ENCODE results near the gene FHOD3. TPM values are rescaled to one million over a fixed set of nuclear protein-coding genes. Genes with fewer than 3 reads are reported as not detected.

The FHOD3 gene
- total and polyA plus RNA-seq, 9 of the 15 experiments (the other 6 are each of a cell fraction or from before 2014, with no cell fraction given), result 0.11 TPM; not detected in 8

DNA sequence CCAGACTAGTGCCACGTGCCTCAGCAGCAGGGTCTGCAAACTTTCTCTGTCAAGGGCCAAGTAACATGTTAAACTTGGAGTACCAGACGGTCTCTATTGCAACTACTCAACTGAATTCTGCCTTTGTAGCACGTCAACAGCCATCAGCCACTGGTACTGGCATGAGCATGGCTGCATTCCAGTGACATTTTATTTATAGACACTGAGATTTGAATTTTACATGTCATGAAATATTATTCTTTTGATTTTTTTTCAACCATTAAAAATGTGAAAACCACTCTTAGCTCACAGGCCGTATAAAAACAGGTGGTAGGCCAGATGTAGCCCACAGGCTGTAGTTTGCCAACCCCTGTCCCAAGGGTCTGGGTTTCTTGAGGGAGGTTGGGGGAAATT, 331.6 kb downstream of the FHOD3 start:
- no peaks in the 10 kb centered on the region for H3K79me2 ChIP-seq (ENCODE audit: control insufficient read depth, insufficient read depth, low read length)
- H3K4me3 ChIP-seq, result no peak overlapping the region
- ATAC-seq (no peak), FAIRE-seq (no peak), DNase-seq (ENCODE audit: extremely low read depth in 1 of 4, low spot score in 3 of 4) (no peak)
- intact Hi-C loops (cut with micrococcal nuclease) (no loop called here), in situ Hi-C loops (cut with MboI) (no loop called here)
- no peak overlapping the region for H3K9ac ChIP-seq (ENCODE audit: insufficient read depth in 1 of 2, low read depth in 2 of 2, low read length in 2 of 2)
- H3K27ac ChIP-seq (ENCODE audit: extremely low read depth, low read depth, low read length), result no peak overlapping the region
- 0% methylated on average over 4 of the region's 4 CpGs for WGBS (ENCODE audit: insufficient coverage, low coverage, missing lambda C conversion rate)
- H3K9me3 ChIP-seq (replicated peaks; ENCODE audit: control insufficient read depth, insufficient read depth, low read depth, low read length), result no peaks in the 10 kb centered on the region
- no peaks in the 10 kb centered on the region for H3K4me1 ChIP-seq (replicated peaks in 1 of 2; ENCODE audit: control insufficient read depth in 2 of 2, insufficient read depth in 2 of 2, low read length in 2 of 2)
- CTCF ChIA-PET (ENCODE audit: low intra/inter-chr PET ratio), result no interaction called here
- H3K4me2 ChIP-seq (ENCODE audit: insufficient read depth, low read length), result no peak overlapping the region
- H3K36me3 ChIP-seq (ENCODE audit: control insufficient read depth, insufficient read depth, low read length), result no peaks in the 10 kb centered on the region
- POLR2A ChIA-PET, result no interaction called here
- H3K27me3 ChIP-seq (ENCODE audit: control insufficient read depth in 2 of 2, insufficient read depth in 2 of 2, low read length in 2 of 2), result peaks cover 0 to 7% of the 10 kb centered on the region in 2 experiments; a peak in 2 of 5 replicates
- no peak overlapping the region for H2AFZ ChIP-seq (ENCODE audit: low read depth, low read length)
- no peaks in the 10 kb centered on the region for H3K9me1 ChIP-seq (ENCODE audit: control insufficient read depth, insufficient read depth, low read length)
- no peaks in the 10 kb centered on the region for H4K20me1 ChIP-seq (replicated peaks; ENCODE audit: control insufficient read depth, insufficient read depth, low read length)
- no TSS peak for BruUV-seq (replicated peaks)
- TF ChIP-seq, protein P1, sequence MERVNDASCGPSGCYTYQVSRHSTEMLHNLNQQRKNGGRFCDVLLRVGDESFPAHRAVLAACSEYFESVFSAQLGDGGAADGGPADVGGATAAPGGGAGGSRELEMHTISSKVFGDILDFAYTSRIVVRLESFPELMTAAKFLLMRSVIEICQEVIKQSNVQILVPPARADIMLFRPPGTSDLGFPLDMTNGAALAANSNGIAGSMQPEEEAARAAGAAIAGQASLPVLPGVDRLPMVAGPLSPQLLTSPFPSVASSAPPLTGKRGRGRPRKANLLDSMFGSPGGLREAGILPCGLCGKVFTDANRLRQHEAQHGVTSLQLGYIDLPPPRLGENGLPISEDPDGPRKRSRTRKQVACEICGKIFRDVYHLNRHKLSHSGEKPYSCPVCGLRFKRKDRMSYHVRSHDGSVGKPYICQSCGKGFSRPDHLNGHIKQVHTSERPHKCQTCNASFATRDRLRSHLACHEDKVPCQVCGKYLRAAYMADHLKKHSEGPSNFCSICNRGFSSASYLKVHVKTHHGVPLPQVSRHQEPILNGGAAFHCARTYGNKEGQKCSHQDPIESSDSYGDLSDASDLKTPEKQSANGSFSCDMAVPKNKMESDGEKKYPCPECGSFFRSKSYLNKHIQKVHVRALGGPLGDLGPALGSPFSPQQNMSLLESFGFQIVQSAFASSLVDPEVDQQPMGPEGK (CRISPR knock-in tag; IDR thresholded peaks at IDR 0.05; ENCODE audit: borderline replicate concordance), result no peak
- TF ChIP-seq, protein P2, sequence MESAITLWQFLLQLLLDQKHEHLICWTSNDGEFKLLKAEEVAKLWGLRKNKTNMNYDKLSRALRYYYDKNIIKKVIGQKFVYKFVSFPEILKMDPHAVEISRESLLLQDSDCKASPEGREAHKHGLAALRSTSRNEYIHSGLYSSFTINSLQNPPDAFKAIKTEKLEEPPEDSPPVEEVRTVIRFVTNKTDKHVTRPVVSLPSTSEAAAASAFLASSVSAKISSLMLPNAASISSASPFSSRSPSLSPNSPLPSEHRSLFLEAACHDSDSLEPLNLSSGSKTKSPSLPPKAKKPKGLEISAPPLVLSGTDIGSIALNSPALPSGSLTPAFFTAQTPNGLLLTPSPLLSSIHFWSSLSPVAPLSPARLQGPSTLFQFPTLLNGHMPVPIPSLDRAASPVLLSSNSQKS (CRISPR knock-in tag; IDR thresholded peaks at IDR 0.05), result no peak
- TF ChIP-seq ZNF12 (CRISPR knock-in tag; IDR thresholded peaks at IDR 0.05) (no peak), BCOR (IDR thresholded peaks at IDR 0.05) (no peak), ZNF586 (CRISPR knock-in tag; conservative IDR thresholded peaks at IDR 0.05) (no peak), ZBTB26 (CRISPR knock-in tag; IDR thresholded peaks at IDR 0.05) (no peak), KAT8 (IDR thresholded peaks at IDR 0.05; ENCODE audit: low read depth) (no peak), PCBP2 (IDR thresholded peaks at IDR 0.05; ENCODE audit: low read depth, low read length, poor library complexity, severe bottlenecking) (no peak), ZNF174 (CRISPR knock-in tag; IDR thresholded peaks at IDR 0.05) (no peak), LCOR (CRISPR knock-in tag; IDR thresholded peaks at IDR 0.05) (no peak), ZNF77 (CRISPR knock-in tag; IDR thresholded peaks at IDR 0.05) (no peak), ZSCAN29 (IDR thresholded peaks at IDR 0.05) (no peak), HDAC2 (IDR thresholded peaks at IDR 0.05) (no peak)
- TF ChIP-seq, protein P3, sequence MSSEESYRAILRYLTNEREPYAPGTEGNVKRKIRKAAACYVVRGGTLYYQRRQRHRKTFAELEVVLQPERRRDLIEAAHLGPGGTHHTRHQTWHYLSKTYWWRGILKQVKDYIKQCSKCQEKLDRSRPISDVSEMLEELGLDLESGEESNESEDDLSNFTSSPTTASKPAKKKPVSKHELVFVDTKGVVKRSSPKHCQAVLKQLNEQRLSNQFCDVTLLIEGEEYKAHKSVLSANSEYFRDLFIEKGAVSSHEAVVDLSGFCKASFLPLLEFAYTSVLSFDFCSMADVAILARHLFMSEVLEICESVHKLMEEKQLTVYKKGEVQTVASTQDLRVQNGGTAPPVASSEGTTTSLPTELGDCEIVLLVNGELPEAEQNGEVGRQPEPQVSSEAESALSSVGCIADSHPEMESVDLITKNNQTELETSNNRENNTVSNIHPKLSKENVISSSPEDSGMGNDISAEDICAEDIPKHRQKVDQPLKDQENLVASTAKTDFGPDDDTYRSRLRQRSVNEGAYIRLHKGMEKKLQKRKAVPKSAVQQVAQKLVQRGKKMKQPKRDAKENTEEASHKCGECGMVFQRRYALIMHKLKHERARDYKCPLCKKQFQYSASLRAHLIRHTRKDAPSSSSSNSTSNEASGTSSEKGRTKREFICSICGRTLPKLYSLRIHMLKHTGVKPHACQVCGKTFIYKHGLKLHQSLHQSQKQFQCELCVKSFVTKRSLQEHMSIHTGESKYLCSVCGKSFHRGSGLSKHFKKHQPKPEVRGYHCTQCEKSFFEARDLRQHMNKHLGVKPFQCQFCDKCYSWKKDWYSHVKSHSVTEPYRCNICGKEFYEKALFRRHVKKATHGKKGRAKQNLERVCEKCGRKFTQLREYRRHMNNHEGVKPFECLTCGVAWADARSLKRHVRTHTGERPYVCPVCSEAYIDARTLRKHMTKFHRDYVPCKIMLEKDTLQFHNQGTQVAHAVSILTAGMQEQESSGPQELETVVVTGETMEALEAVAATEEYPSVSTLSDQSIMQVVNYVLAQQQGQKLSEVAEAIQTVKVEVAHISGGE (CRISPR knock-in tag; IDR thresholded peaks at IDR 0.05), result no peak
- TF ChIP-seq, protein P4, sequence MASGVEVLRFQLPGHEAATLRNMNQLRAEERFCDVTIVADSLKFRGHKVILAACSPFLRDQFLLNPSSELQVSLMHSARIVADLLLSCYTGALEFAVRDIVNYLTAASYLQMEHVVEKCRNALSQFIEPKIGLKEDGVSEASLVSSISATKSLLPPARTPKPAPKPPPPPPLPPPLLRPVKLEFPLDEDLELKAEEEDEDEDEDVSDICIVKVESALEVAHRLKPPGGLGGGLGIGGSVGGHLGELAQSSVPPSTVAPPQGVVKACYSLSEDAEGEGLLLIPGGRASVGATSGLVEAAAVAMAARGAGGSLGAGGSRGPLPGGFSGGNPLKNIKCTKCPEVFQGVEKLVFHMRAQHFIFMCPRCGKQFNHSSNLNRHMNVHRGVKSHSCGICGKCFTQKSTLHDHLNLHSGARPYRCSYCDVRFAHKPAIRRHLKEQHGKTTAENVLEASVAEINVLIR (CRISPR knock-in tag; IDR thresholded peaks at IDR 0.05), result no peak

Data from K562 (cell line).